Measurements from ENCODE around the gene CDCA7L. TPM values are rescaled to one million over a fixed set of nuclear protein-coding genes. Genes with fewer than 3 reads are reported as not detected.

CDCA7L gene
- total RNA-seq, 1 donor from 2014 or later, result 40.7 TPM

GRCh38 chr7:21912931-21913780, 32.5 kb downstream of the CDCA7L start:
- no peak for TF ChIP-seq CTCF (IDR thresholded peaks at IDR 0.05; ENCODE audit: unreplicated experiment)
- Mint-ChIP-seq H3K9me3 (ENCODE audit: unreplicated experiment) (no peaks in the 10 kb centered on the region), H3K36me3 (ENCODE audit: low read depth, unreplicated experiment) (peaks cover 17% of the 10 kb centered on the region), H3K27me3 (ENCODE audit: unreplicated experiment) (no peaks in the 10 kb centered on the region), H3K4me3 (ENCODE audit: unreplicated experiment) (no peak overlapping the region), H3K4me1 (ENCODE audit: unreplicated experiment) (peaks cover 4% of the 10 kb centered on the region), H3K27ac (ENCODE audit: unreplicated experiment) (no peak overlapping the region)
- DNase-seq (ENCODE audit: low spot score), result no peak

- H3K4me1 Mint-ChIP-seq (ENCODE audit: unreplicated experiment), result peaks cover 4% of the 10 kb centered on the region
- no peaks in the 10 kb centered on the region for H3K9me3 Mint-ChIP-seq (ENCODE audit: unreplicated experiment)
- H3K4me3 Mint-ChIP-seq (ENCODE audit: unreplicated experiment), result no peak overlapping the region
- DNase-seq (ENCODE audit: low spot score), result no peak
- H3K36me3 Mint-ChIP-seq (ENCODE audit: low read depth, unreplicated experiment), result peaks cover 19% of the 10 kb centered on the region
- TF ChIP-seq CTCF (IDR thresholded peaks at IDR 0.05; ENCODE audit: unreplicated experiment), result no peak
- no peak overlapping the region for H3K27ac Mint-ChIP-seq (ENCODE audit: unreplicated experiment)
- no peaks in the 10 kb centered on the region for H3K27me3 Mint-ChIP-seq (ENCODE audit: unreplicated experiment)
Measured at GRCh38 chr7:21912305-21912704, 33.4 kb downstream of the CDCA7L start.

DNA sequence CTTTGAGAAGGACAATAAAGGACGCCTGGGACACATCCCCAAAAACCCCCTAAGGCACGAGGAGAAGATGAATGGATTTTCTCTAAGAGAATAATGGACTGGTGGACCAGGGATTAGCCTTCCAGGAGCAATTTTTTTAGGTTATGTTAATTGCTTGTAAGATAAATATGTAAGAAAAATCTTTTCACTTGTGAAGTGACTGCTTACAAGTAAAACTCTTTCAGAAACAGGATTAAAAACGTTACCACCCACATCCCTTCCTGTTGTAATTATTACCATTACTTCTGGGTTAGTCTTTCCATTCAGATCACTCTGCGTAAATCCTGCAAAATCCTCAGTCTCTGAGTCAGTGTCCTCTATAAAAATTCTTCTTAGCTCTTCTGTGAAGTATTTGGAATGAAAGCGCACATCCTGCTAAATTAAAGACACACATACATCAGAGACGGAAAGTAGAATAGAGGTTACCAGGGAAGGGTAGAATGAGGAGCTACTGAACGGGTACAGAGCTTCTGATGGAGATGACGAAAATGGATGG, 34.3 kb downstream of the CDCA7L start:
- no peaks in the 10 kb centered on the region for H3K9me3 Mint-ChIP-seq (ENCODE audit: unreplicated experiment)
- H3K4me1 Mint-ChIP-seq (ENCODE audit: unreplicated experiment), result peaks cover 4% of the 10 kb centered on the region
- no peak overlapping the region for H3K27ac Mint-ChIP-seq (ENCODE audit: unreplicated experiment)
- DNase-seq (ENCODE audit: low spot score), result no peak
- peaks cover 20% of the 10 kb centered on the region for H3K36me3 Mint-ChIP-seq (ENCODE audit: low read depth, unreplicated experiment)
- TF ChIP-seq CTCF (IDR thresholded peaks at IDR 0.05; ENCODE audit: unreplicated experiment), result no peak
- no peaks in the 10 kb centered on the region for H3K27me3 Mint-ChIP-seq (ENCODE audit: unreplicated experiment)
- H3K4me3 Mint-ChIP-seq (ENCODE audit: unreplicated experiment), result no peak overlapping the region

GRCh38 chr7:21910253-21910652, 35.4 kb downstream of the CDCA7L start:
- H3K27ac Mint-ChIP-seq (ENCODE audit: unreplicated experiment), result no peak overlapping the region
- no peaks in the 10 kb centered on the region for H3K9me3 Mint-ChIP-seq (ENCODE audit: unreplicated experiment)
- H3K27me3 Mint-ChIP-seq (ENCODE audit: unreplicated experiment), result no peaks in the 10 kb centered on the region
- no peak overlapping the region for H3K4me3 Mint-ChIP-seq (ENCODE audit: unreplicated experiment)
- peaks cover 26% of the 10 kb centered on the region for H3K36me3 Mint-ChIP-seq (ENCODE audit: low read depth, unreplicated experiment)
- DNase-seq (ENCODE audit: low spot score), result no peak
- no peak for TF ChIP-seq CTCF (IDR thresholded peaks at IDR 0.05; ENCODE audit: unreplicated experiment)
- peaks cover 4% of the 10 kb centered on the region for H3K4me1 Mint-ChIP-seq (ENCODE audit: unreplicated experiment)

DNA sequence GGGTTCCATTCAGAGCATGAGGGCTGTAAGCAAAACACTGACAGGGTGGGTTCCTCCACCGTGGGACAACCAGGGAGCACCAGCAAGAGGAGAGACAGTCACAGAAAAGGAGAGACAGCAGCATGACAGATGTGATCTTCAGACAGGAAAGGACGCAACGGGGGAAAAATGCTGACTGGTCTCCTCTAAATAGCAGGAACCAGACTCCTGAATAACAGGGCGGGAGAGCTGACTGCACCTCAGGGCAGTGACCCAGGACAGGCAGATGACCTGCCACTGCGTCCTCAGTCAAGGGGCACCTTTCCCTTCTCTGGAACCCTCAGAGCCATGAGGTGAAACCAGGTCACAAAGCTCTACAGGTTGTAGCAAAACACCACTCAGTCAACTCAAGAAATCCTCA, 37.0 kb downstream of the CDCA7L start:
- Mint-ChIP-seq H3K4me3 (ENCODE audit: unreplicated experiment) (no peak overlapping the region), H3K27ac (ENCODE audit: unreplicated experiment) (no peak overlapping the region), H3K36me3 (ENCODE audit: low read depth, unreplicated experiment) (peaks cover 24% of the 10 kb centered on the region), H3K27me3 (ENCODE audit: unreplicated experiment) (no peaks in the 10 kb centered on the region), H3K4me1 (ENCODE audit: unreplicated experiment) (no peaks in the 10 kb centered on the region), H3K9me3 (ENCODE audit: unreplicated experiment) (no peaks in the 10 kb centered on the region)
- DNase-seq (ENCODE audit: low spot score), result no peak
- no peak for TF ChIP-seq CTCF (IDR thresholded peaks at IDR 0.05; ENCODE audit: unreplicated experiment)
